HCT116 (cell line): ENCODE results near the gene PCSK6. TPM values are rescaled to one million over a fixed set of nuclear protein-coding genes. Genes with fewer than 3 reads are reported as not detected.

ENCODE experiments used
- ATAC-seq: fragments of 200-7000 bp; cut with Tn5 transposase; 2 replicates; pipeline ENCODE4 v1.9.1; 2020; ENCODE audit warnings: mild to moderate bottlenecking, moderate library complexity
- BruUV-seq: library from RNA; stranded (reverse); fragments of 400-500 nt; replicated peaks from 2 replicates; lab custom pipeline; 2021; lab: Mats Ljungman, UMichigan
- CTCF ChIA-PET: fragments of 300-600 bp; sonication (Branson Sonifier 250); formaldehyde crosslinking; loops from one replicate; lab custom pipeline; 2021; ENCODE audit warnings: antibody characterized with exemption; lab: Charles Lee
- POLR2A ChIA-PET: fragments of 300-600, 350-600 bp; sonication (Branson Sonifier 250); formaldehyde crosslinking; loops from one replicate; lab custom pipeline; 2021; ENCODE audit warnings: antibody characterized with exemption; lab: Charles Lee
- RAD21 ChIA-PET, 2 experiments: fragments of 300-600 bp; sonication (Branson Sonifier 250); formaldehyde crosslinking; loops; one replicate each; lab custom pipeline; 2023; ENCODE audit warnings: low total read pairs in 2 of 2; ENCODE audit not compliant: uncharacterized antibody in 2 of 2, unreplicated experiment in 2 of 2, low non-redundant PET in 1 of 2; lab: Charles Lee
- DNase-seq: peaks from one replicate; pipeline ENCODE4 v3.0.0-alpha.2; 2010; ENCODE audit warnings: low read depth, low spot score
- H2AFZ ChIP-seq: fragments of 200-600 bp; shearing (Covaris generic), sonication (generic); 2 replicates; pipeline ENCODE4 v1.6.1; 2017; ENCODE audit warnings: low read depth, mixed run types, mixed read lengths, antibody characterized with exemption, low read length; ENCODE audit not compliant: poor library complexity, severe bottlenecking
- H3K27ac ChIP-seq: 2 replicates; pipeline ENCODE4 v1.5.1; 2012; ENCODE audit warnings: low read depth, low read length
- H3K27me3 ChIP-seq: fragments of 200-600 bp; sonication (generic); 2 replicates; pipeline ENCODE4 v1.6.1; 2016; ENCODE audit warnings: mixed run types, low read length, mixed read lengths; ENCODE audit not compliant: insufficient read depth
- H3K36me3 ChIP-seq, 2 experiments: fragments of 200-500 bp in 1 of 2; fragments of 200-600 bp in 1 of 2; sonication (Bioruptor generic) in 1 of 2; sonication (generic) in 1 of 2; 2 replicates each; pipeline versions ENCODE4 v1.5.1 to v1.6.1; 2014 to 2016; ENCODE audit warnings: low read length in 2 of 2, inconsistent platforms in 1 of 2, mixed read lengths in 1 of 2, mixed run types in 1 of 2; ENCODE audit not compliant: insufficient read depth in 2 of 2, control insufficient read depth in 1 of 2
- H3K4me1 ChIP-seq, 2 experiments: fragments of 200-600 bp in 1 of 2; sonication (generic) in 1 of 2; 2 replicates each; pipeline versions ENCODE4 v1.5.1 to v1.6.1; 2012 to 2017; ENCODE audit warnings: low read length in 2 of 2, inconsistent platforms in 1 of 2, mild to moderate bottlenecking in 1 of 2, mixed read lengths in 1 of 2, mixed run types in 1 of 2, moderate library complexity in 1 of 2; ENCODE audit not compliant: insufficient read depth in 2 of 2, control insufficient read depth in 1 of 2
- H3K4me2 ChIP-seq: fragments of 200-600 bp; sonication (generic); 2 replicates; pipeline ENCODE4 v1.6.1; 2017; ENCODE audit warnings: mixed run types, low read length, mixed read lengths
- H3K4me3 ChIP-seq, 2 experiments: fragments of 200-600 bp in 1 of 2; sonication (generic) in 1 of 2; replicated peaks in 1 of 2; 2 replicates each; pipeline ENCODE4 v1.5.1; 2011 to 2016; ENCODE audit warnings: low read length in 2 of 2, control low read depth in 1 of 2, low read depth in 1 of 2, mild to moderate bottlenecking in 1 of 2, mixed read lengths in 1 of 2, mixed run types in 1 of 2
- H3K79me2 ChIP-seq: fragments of 200-600 bp; sonication (generic); 2 replicates; pipeline ENCODE4 v1.6.1; 2017; ENCODE audit warnings: mild to moderate bottlenecking, mixed run types, low read length, moderate library complexity, mixed read lengths; ENCODE audit not compliant: insufficient read depth
- H3K9ac ChIP-seq: fragments of 200-600 bp; sonication (generic); 2 replicates; pipeline ENCODE4 v1.6.1; 2016; ENCODE audit warnings: low read length, mixed read lengths
- H3K9me2 ChIP-seq: fragments of 200-600 bp; sonication (generic), shearing (Covaris generic); 2 replicates; pipeline ENCODE4 v1.6.1; 2017; ENCODE audit warnings: mixed run types, mild to moderate bottlenecking, moderate library complexity; ENCODE audit not compliant: insufficient read depth
- H3K9me3 ChIP-seq, 2 experiments: fragments of 200-500 bp in 1 of 2; fragments of 200-600 bp in 1 of 2; sonication (Bioruptor generic) in 1 of 2; sonication (generic) in 1 of 2; 2 replicates each; pipeline ENCODE4 v1.6.1; 2014 to 2017; ENCODE audit warnings: low read length in 2 of 2, mixed read lengths in 2 of 2, inconsistent platforms in 1 of 2, low read depth in 1 of 2, mild to moderate bottlenecking in 1 of 2, mixed run types in 1 of 2, moderate library complexity in 1 of 2; ENCODE audit not compliant: control insufficient read depth in 1 of 2, insufficient read depth in 1 of 2
- H4K20me1 ChIP-seq: fragments of 200-600 bp; sonication (generic), shearing (Covaris generic); 2 replicates; pipeline ENCODE4 v1.6.1; 2017; ENCODE audit warnings: mixed run types, mild to moderate bottlenecking, moderate library complexity; ENCODE audit not compliant: insufficient read depth
- ATF3 ChIP-seq: IDR thresholded peaks from 2 replicates; pipeline ENCODE4 v1.6.1; 2012
- CBX3 ChIP-seq: IDR thresholded peaks from 2 replicates; pipeline ENCODE4 v1.6.1; 2012; ENCODE audit warnings: low read depth
- CEBPB ChIP-seq: IDR thresholded peaks from 2 replicates; pipeline ENCODE4 v1.6.1; 2012; ENCODE audit warnings: low read depth
- JUND ChIP-seq: IDR thresholded peaks from 2 replicates; pipeline ENCODE4 v1.6.1; 2012
- POLR2A ChIP-seq: IDR thresholded peaks from 2 replicates; pipeline ENCODE4 v1.7.0; 2011; ENCODE audit warnings: borderline replicate concordance; ENCODE audit not compliant: insufficient read depth, insufficient read length; ENCODE audit errors: extremely low read depth
- REST ChIP-seq: IDR thresholded peaks from 2 replicates; pipeline ENCODE4 v1.6.1; 2012; ENCODE audit warnings: low read depth
- SP1 ChIP-seq: IDR thresholded peaks from 2 replicates; pipeline ENCODE4 v1.6.1; 2012; ENCODE audit warnings: low read depth
- TCF7L2 ChIP-seq: IDR thresholded peaks from 2 replicates; pipeline ENCODE4 v1.7.0; 2011; ENCODE audit warnings: borderline replicate concordance, inconsistent platforms; ENCODE audit not compliant: insufficient read depth, insufficient read length; ENCODE audit errors: extremely low read depth
- YY1 ChIP-seq: IDR thresholded peaks from 2 replicates; pipeline ENCODE4 v1.6.1; 2011; ENCODE audit warnings: low read length, low read depth, moderate library complexity, mild to moderate bottlenecking; ENCODE audit not compliant: insufficient replicate concordance; ENCODE audit errors: extremely low read depth
- ZBTB33 ChIP-seq: IDR thresholded peaks from 2 replicates; pipeline ENCODE4 v1.6.1; 2011; ENCODE audit warnings: mild to moderate bottlenecking, low read length, moderate library complexity; ENCODE audit not compliant: insufficient replicate concordance; ENCODE audit errors: extremely low read depth
- ZFX ChIP-seq: fragments of 450-650 bp; IDR thresholded peaks from 2 replicates; pipeline ENCODE4 v1.6.1; 2017
- intact Hi-C: fragments of 100-400 bp; cut with micrococcal nuclease; formaldehyde crosslinking; loops from 2 replicates; pipeline ENCODE4 v1.10.0; 2022
- total RNA-seq: library from RNA; stranded (reverse); gene quantifications from one replicate; pipeline ENCODE4 v1.2.1, GENCODE V29; 2021; ENCODE audit not compliant: unreplicated experiment

Gene PCSK6
- total RNA-seq, 1 experiment from 2014 or later = 13.5 TPM

DNA sequence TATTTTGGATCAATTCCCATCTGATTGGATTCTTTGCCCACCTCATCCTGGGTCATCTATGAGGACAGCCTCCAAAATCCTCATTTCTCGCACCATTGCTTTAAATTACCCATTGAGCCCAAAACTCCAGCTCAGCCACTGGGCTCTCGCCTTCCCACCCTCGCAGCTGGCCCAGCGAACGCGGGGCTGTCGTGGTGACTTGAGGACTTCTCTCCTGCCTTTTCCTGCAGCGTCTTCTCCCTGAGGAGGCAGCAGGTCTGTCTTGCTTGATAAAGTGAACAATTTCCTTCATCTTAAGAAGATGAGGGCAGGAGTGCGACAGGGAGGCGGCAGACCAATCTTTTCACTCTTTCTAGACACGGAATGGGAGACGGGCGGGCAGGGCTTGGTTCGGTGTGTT lies 161.5 kb downstream of the PCSK6 start:
- Histone ChIP-seq H3K9ac (no peak overlapping the region), H3K27ac (no peak overlapping the region), H3K79me2 (no peaks in the 10 kb centered on the region), H3K9me2 (no peaks in the 10 kb centered on the region), H3K4me2 (no peak overlapping the region), H2AFZ (no peak overlapping the region), H3K9me3 (no peaks in the 10 kb centered on the region), H3K36me3 (no peaks in the 10 kb centered on the region), H3K4me1 (no peaks in the 10 kb centered on the region; a peak in 1 of 4 replicates), H3K4me3 (no peak overlapping the region), H3K27me3 (no peaks in the 10 kb centered on the region), H4K20me1 (no peaks in the 10 kb centered on the region)
- TF ChIP-seq ATF3 (no peak), POLR2A (no peak), CEBPB (no peak), CBX3 (no peak), ZFX (no peak), SP1 (no peak), YY1 (no peak), ZBTB33 (no peak), TCF7L2 (no peak), JUND (no peak), REST (no peak)
- intact Hi-C loops = no loop called here
- POLR2A ChIA-PET = no interaction called here
- RAD21 ChIA-PET = no interaction called here
- BruUV-seq = no TSS peak
- no peak for ATAC-seq
- CTCF ChIA-PET = no interaction called here
- no peak for DNase-seq
